Endothelial cell of umbilical vein (primary cell): ENCODE results near the gene GPR137C. TPM values are rescaled to one million over a fixed set of nuclear protein-coding genes. Genes with fewer than 3 reads are reported as not detected.

Experiments
- BruUV-seq: library from RNA; stranded (reverse); fragments of 400-500 nt; replicated peaks from 2 replicates; lab custom pipeline; 2021; lab: Mats Ljungman, UMichigan
- CTCF ChIA-PET: fragments of 300-600, 350-600 bp; sonication (Branson Sonifier 250); formaldehyde crosslinking; loops from one replicate; lab custom pipeline; 2021; ENCODE audit warnings: antibody characterized with exemption, inconsistent platforms; lab: Charles Lee
- POLR2A ChIA-PET: fragments of 300-600, 350-600 bp; sonication (Branson Sonifier 250); formaldehyde crosslinking; loops from one replicate; lab custom pipeline; 2021; ENCODE audit warnings: antibody characterized with exemption, inconsistent platforms; lab: Charles Lee
- DNase-seq: peaks from one replicate; pipeline ENCODE4 v3.0.0-alpha.2; 2011; ENCODE audit warnings: low read depth, low spot score
- FAIRE-seq: peaks from 2 replicates; lab custom pipeline; 2011; peaks lifted over from hg19 to GRCh38; lab: Jason Lieb, UNC
- H2AFZ ChIP-seq: 2 replicates; pipeline ENCODE4 v1.6.0; 2012; ENCODE audit warnings: low read depth, low read length, control low read depth, inconsistent platforms
- H3K27ac ChIP-seq: 2 replicates; pipeline ENCODE4 v1.5.1; 2011; ENCODE audit warnings: low read depth, mild to moderate bottlenecking, control low read depth, low read length, moderate library complexity; ENCODE audit not compliant: insufficient read depth
- H3K27me3 ChIP-seq, 2 experiments: 2 replicates each; pipeline versions ENCODE4 v1.6.0 to v1.6.1; 2011; ENCODE audit warnings: low read length in 2 of 2, mixed read lengths in 1 of 2; ENCODE audit not compliant: control insufficient read depth in 2 of 2, insufficient read depth in 2 of 2
- H3K36me3 ChIP-seq, 2 experiments: 2 replicates in 1 of 2; 3 replicates in 1 of 2; pipeline ENCODE4 v1.5.1; 2011; ENCODE audit warnings: low read length in 2 of 2, mild to moderate bottlenecking in 1 of 2, moderate library complexity in 1 of 2; ENCODE audit not compliant: control insufficient read depth in 2 of 2, insufficient read depth in 2 of 2; ENCODE audit errors: extremely low read depth in 1 of 2
- H3K4me1 ChIP-seq: 3 replicates; pipeline ENCODE4 v1.5.1; 2011; ENCODE audit warnings: mild to moderate bottlenecking, low read length; ENCODE audit not compliant: control insufficient read depth, insufficient read depth; ENCODE audit errors: extremely low read depth
- H3K4me2 ChIP-seq: 2 replicates; pipeline ENCODE4 v1.6.1; 2011; ENCODE audit warnings: low read length, control low read depth, mixed read lengths; ENCODE audit not compliant: insufficient read depth
- H3K4me3 ChIP-seq, 3 experiments: fragments of 200-600 bp in 1 of 3; sonication (generic), shearing (Covaris generic) in 1 of 3; replicated peaks in 1 of 3; 2 replicates each; pipeline ENCODE4 v1.5.1; 2011 to 2016; ENCODE audit warnings: control low read depth in 3 of 3, low read length in 3 of 3, mild to moderate bottlenecking in 2 of 3, inconsistent platforms in 1 of 3, low read depth in 1 of 3, moderate library complexity in 1 of 3; ENCODE audit not compliant: insufficient read depth in 1 of 3
- H3K79me2 ChIP-seq: 2 replicates; pipeline ENCODE4 v1.6.0; 2012; ENCODE audit warnings: low read length, inconsistent platforms; ENCODE audit not compliant: control insufficient read depth, insufficient read depth
- H3K9ac ChIP-seq: replicated peaks from 2 replicates; pipeline ENCODE3; 2011; ENCODE audit warnings: low read length, control low read depth; ENCODE audit not compliant: insufficient read depth; ENCODE audit errors: extremely low read depth
- H3K9me1 ChIP-seq: replicated peaks from 3 replicates; pipeline ENCODE4 v1.6.0; 2011; ENCODE audit warnings: mild to moderate bottlenecking, low read length; ENCODE audit not compliant: control insufficient read depth, insufficient read depth; ENCODE audit errors: extremely low read depth
- H3K9me3 ChIP-seq: replicated peaks from 2 replicates; pipeline ENCODE4 v1.5.1; 2012; ENCODE audit warnings: low read length, inconsistent platforms; ENCODE audit not compliant: control insufficient read depth, insufficient read depth
- H4K20me1 ChIP-seq: replicated peaks from 2 replicates; pipeline ENCODE3; 2011; ENCODE audit warnings: mild to moderate bottlenecking, low read length; ENCODE audit not compliant: control insufficient read depth, insufficient read depth; ENCODE audit errors: extremely low read depth
- GATA2 ChIP-seq: IDR thresholded peaks from 2 replicates; pipeline ENCODE4 v1.7.0; 2011; ENCODE audit warnings: low read depth, mild to moderate bottlenecking, moderate library complexity, mixed read lengths, low read length; ENCODE audit not compliant: insufficient read length, insufficient read depth
- MYC ChIP-seq: IDR thresholded peaks from one replicate; pipeline ENCODE4 v1.6.1; 2011; ENCODE audit warnings: mild to moderate bottlenecking, low read depth, low read length
- POLR2AphosphoS5 ChIP-seq: IDR thresholded peaks from 2 replicates; pipeline ENCODE4 v1.6.1; 2012; ENCODE audit warnings: low read depth, mild to moderate bottlenecking, control low read depth, low read length, moderate library complexity; ENCODE audit not compliant: insufficient read depth
- dilution Hi-C: fragments of 300-500 bp; cut with MboI; formaldehyde crosslinking; loops from one replicate; pipeline ENCODE4 v1.15.0; 2019; ENCODE audit warnings: low sequenced_read_pairs; ENCODE audit not compliant: extremely low pct_ligation_motif_present
- intact Hi-C: fragments of 100-400 bp; cut with micrococcal nuclease; formaldehyde crosslinking; loops from one replicate; pipeline ENCODE4 v1.10.0; 2022
- polyA plus RNA-seq, 4 experiments: library from polyadenylated mRNA; depleted of rRNA in 3 of 4; stranded (reverse) in 3 of 4; unstranded in 1 of 4; fragments of >200 nt; gene quantifications; 2 replicates each; pipeline versions ENCODE4 v1.2.1 to v1.2.3, GENCODE V29; 2011 to 2012; ENCODE audit warnings: missing spikeins in 1 of 4
- total RNA-seq: library from RNA; stranded (reverse); gene quantifications from 2 replicates; pipeline ENCODE4 v1.2.3, GENCODE V29; 2021
- TF ChIP-seq, protein P1 (sequence below), 2 donors: IDR thresholded peaks; 1 replicate in 1 of 2; 2 replicates in 1 of 2; pipeline ENCODE4 v1.5.1; 2011; ENCODE audit warnings: low read length in 2 of 2, mild to moderate bottlenecking in 2 of 2, moderate library complexity in 2 of 2, control low read depth in 1 of 2, inconsistent platforms in 1 of 2, low read depth in 1 of 2; ENCODE audit not compliant: insufficient read depth in 1 of 2; ENCODE audit errors: extremely low read depth in 1 of 2

GPR137C gene
- total and polyA plus RNA-seq, 2 donors (not counting 3 experiments of a cell fraction or from before 2014, with no cell fraction given) = 1.5 to 5.7 TPM

DNA sequence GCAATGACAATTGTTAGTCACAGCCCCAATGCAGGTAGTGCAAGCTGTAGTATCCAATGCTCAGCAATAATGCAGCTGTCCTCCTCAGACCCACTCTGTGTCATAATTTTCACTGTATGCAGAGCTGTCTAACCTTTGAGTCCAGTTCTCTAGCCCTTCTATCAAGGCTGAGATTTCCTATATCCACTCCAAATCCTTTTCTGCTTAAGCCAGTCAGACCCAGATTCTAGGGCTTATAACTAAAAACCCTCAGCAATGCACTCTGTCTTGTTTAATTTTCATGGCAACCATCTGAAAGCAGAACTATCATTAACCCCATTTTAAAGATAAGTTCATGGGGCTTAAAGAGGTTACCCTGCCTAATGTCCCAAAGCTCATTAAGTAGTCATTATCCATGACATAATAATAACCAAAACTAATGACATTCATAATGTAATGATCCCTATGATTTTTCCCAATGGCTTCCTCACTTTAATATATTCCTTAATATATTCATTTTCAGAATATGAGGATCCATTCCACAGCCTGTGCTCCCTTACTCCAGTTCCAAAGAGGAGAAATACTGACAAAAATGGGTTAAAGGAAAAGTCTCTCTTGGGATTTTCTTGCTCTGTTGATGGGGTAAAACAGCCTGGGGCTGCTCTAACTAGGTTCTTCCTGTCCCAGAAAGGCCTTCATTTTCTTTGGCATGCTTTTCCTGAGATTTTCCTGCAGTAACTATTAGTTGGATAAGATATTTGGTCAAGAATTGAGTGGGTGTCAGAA lies 29.9 kb upstream of the GPR137C start:
- Histone ChIP-seq H3K9me1 (no peaks in the 10 kb centered on the region), H3K79me2 (no peaks in the 10 kb centered on the region), H3K27me3 (no peaks in the 10 kb centered on the region), H4K20me1 (no peaks in the 10 kb centered on the region), H3K9me3 (no peaks in the 10 kb centered on the region), H3K4me1 (no peaks in the 10 kb centered on the region), H2AFZ (no peak overlapping the region), H3K9ac (no peak overlapping the region), H3K4me2 (no peak overlapping the region), H3K27ac (no peak overlapping the region), H3K36me3 (no peaks in the 10 kb centered on the region), H3K4me3 (no peak overlapping the region)
- no peak for FAIRE-seq
- CTCF ChIA-PET = no interaction called here
- intact Hi-C loops = no loop called here
- dilution Hi-C loops = no loop called here
- POLR2A ChIA-PET = no interaction called here
- no peak for DNase-seq
- no TSS peak for BruUV-seq
- TF ChIP-seq MYC (no peak), POLR2AphosphoS5 (no peak)

DNA sequence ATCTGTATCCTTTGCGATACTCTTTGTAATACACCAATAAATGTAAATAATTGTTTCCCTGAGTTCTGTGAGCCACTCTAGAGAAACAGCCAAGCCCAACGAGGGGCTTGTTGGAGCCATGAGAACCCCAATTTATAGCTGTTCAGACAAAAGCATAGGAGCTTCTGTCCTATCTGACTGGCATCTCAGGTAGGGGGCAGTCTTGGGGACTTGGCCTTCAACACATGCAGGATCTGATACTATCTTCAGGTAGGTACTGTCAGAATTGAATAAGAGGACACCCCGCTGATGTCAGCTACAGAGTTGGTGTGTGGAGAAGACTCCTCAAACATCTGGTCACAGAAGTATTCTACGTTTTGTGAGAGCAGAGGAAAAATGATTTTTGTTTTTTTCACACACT lies 25.6 kb upstream of the GPR137C start:
- no peak overlapping the region for H2AFZ ChIP-seq
- H3K9me3 ChIP-seq = no peaks in the 10 kb centered on the region
- H3K27me3 ChIP-seq = no peaks in the 10 kb centered on the region
- no peak for DNase-seq
- H3K4me2 ChIP-seq = no peak overlapping the region
- H4K20me1 ChIP-seq = no peaks in the 10 kb centered on the region
- no peak for FAIRE-seq
- intact Hi-C loops (no loop called here), dilution Hi-C loops (no loop called here)
- H3K36me3 ChIP-seq = no peaks in the 10 kb centered on the region
- no peak overlapping the region for H3K9ac ChIP-seq
- ChIA-PET POLR2A (no interaction called here), CTCF (interaction anchor here (0.9 to 1.4 kb wide), 4 partner anchors 10 to 35 kb away, joined by 3 to 4 read pairs (median 4); partner anchors contain the start of genes GPR137C and TXNDC16)
- H3K9me1 ChIP-seq = no peaks in the 10 kb centered on the region
- no TSS peak for BruUV-seq
- TF ChIP-seq GATA2 = no peak
- TF ChIP-seq, protein P1, sequence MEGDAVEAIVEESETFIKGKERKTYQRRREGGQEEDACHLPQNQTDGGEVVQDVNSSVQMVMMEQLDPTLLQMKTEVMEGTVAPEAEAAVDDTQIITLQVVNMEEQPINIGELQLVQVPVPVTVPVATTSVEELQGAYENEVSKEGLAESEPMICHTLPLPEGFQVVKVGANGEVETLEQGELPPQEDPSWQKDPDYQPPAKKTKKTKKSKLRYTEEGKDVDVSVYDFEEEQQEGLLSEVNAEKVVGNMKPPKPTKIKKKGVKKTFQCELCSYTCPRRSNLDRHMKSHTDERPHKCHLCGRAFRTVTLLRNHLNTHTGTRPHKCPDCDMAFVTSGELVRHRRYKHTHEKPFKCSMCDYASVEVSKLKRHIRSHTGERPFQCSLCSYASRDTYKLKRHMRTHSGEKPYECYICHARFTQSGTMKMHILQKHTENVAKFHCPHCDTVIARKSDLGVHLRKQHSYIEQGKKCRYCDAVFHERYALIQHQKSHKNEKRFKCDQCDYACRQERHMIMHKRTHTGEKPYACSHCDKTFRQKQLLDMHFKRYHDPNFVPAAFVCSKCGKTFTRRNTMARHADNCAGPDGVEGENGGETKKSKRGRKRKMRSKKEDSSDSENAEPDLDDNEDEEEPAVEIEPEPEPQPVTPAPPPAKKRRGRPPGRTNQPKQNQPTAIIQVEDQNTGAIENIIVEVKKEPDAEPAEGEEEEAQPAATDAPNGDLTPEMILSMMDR (IDR thresholded peaks at IDR 0.05; ENCODE audit: extremely low read depth in 1 of 2, insufficient read depth in 1 of 2, low read depth in 1 of 2, low read length in 2 of 2) = no peak
- H3K27ac ChIP-seq = no peak overlapping the region
- no peak overlapping the region for H3K4me3 ChIP-seq
- no peaks in the 10 kb centered on the region for H3K4me1 ChIP-seq
- no peaks in the 10 kb centered on the region for H3K79me2 ChIP-seq
